H9 (cell line): ENCODE measurements around the gene SLC29A4. TPM values are rescaled to one million over a fixed set of nuclear protein-coding genes. Genes with fewer than 3 reads are reported as not detected.
"Not testable (repeated sequence)": the region's sequence is repeated elsewhere in the genome, so short reads cannot be mapped to it uniquely, and the experiment has no call there.

Experiments
- DNase-seq: peaks from one replicate; pipeline ENCODE4 v3.0.0-alpha.2; 2017
- H2AFZ ChIP-seq: one replicate; pipeline ENCODE4 v1.6.1; 2013; ENCODE audit warnings: mild to moderate bottlenecking, low read length, control low read depth, moderate library complexity
- H2AK5ac ChIP-seq: 2 replicates; pipeline ENCODE4 v1.6.1; 2013; ENCODE audit warnings: low read length, control low read depth, mixed read lengths; ENCODE audit not compliant: insufficient read length
- H2BK120ac ChIP-seq: one replicate; pipeline ENCODE4 v1.6.1; 2013; ENCODE audit warnings: low read depth, mild to moderate bottlenecking, low read length, control low read depth, inconsistent platforms; ENCODE audit not compliant: poor library complexity, severe bottlenecking
- H2BK12ac ChIP-seq: 2 replicates; pipeline ENCODE4 v1.6.1; 2013; ENCODE audit warnings: low read length, control low read depth, mixed read lengths, low read depth; ENCODE audit not compliant: insufficient read length
- H2BK15ac ChIP-seq: 2 replicates; pipeline ENCODE4 v1.6.1; 2013; ENCODE audit warnings: low read depth, low read length, control low read depth
- H2BK20ac ChIP-seq: one replicate; pipeline ENCODE4 v1.6.1; 2013; ENCODE audit warnings: low read depth, mild to moderate bottlenecking, low read length, control low read depth, inconsistent platforms; ENCODE audit not compliant: poor library complexity, severe bottlenecking
- H2BK5ac ChIP-seq: 2 replicates; pipeline ENCODE4 v1.6.1; 2013; ENCODE audit warnings: low read length, control low read depth, mixed read lengths; ENCODE audit not compliant: insufficient read length
- H3K14ac ChIP-seq: 2 replicates; pipeline ENCODE4 v1.6.1; 2013; ENCODE audit warnings: low read length, control low read depth; ENCODE audit not compliant: insufficient read depth
- H3K18ac ChIP-seq: 2 replicates; pipeline ENCODE4 v1.6.1; 2013; ENCODE audit warnings: low read depth, mild to moderate bottlenecking, mixed read lengths, low read length, control low read depth; ENCODE audit not compliant: insufficient read length
- H3K23ac ChIP-seq: 2 replicates; pipeline ENCODE4 v1.6.1; 2013; ENCODE audit warnings: low read length, control low read depth, mixed read lengths, low read depth; ENCODE audit not compliant: insufficient read length
- H3K23me2 ChIP-seq: 2 replicates; pipeline ENCODE4 v1.6.1; 2013; ENCODE audit warnings: low read depth, mild to moderate bottlenecking, mixed read lengths, low read length, control low read depth; ENCODE audit not compliant: insufficient read length, poor library complexity, severe bottlenecking
- H3K27ac ChIP-seq: 2 replicates; pipeline ENCODE4 v1.5.1; 2013; ENCODE audit warnings: low read length, control low read depth, mixed read lengths, low read depth; ENCODE audit not compliant: insufficient read length
- H3K27me3 ChIP-seq: 2 replicates; pipeline ENCODE4 v1.6.1; 2013; ENCODE audit warnings: low read length, control low read depth, inconsistent platforms; ENCODE audit not compliant: insufficient read depth
- H3K4ac ChIP-seq: 2 replicates; pipeline ENCODE4 v1.6.1; 2013; ENCODE audit warnings: low read depth, mild to moderate bottlenecking, control low read depth, inconsistent platforms, low read length, moderate library complexity
- H3K4me1 ChIP-seq: 2 replicates; pipeline ENCODE4 v1.6.1; 2013; ENCODE audit warnings: low read length, control low read depth, inconsistent platforms; ENCODE audit not compliant: insufficient read depth
- H3K4me2 ChIP-seq: 2 replicates; pipeline ENCODE4 v1.6.1; 2013; ENCODE audit warnings: low read length, control low read depth, mixed read lengths; ENCODE audit not compliant: insufficient read length, insufficient read depth
- H3K56ac ChIP-seq: 2 replicates; pipeline ENCODE4 v1.6.1; 2013; ENCODE audit warnings: low read depth, mild to moderate bottlenecking, mixed read lengths, low read length, control low read depth; ENCODE audit not compliant: insufficient read length
- H3K79me1 ChIP-seq: 2 replicates; pipeline ENCODE4 v1.6.1; 2013; ENCODE audit warnings: low read depth, mild to moderate bottlenecking, moderate library complexity, low read length, control low read depth, inconsistent platforms; ENCODE audit not compliant: insufficient read depth, poor library complexity, severe bottlenecking
- H3K79me2 ChIP-seq: 2 replicates; pipeline ENCODE4 v1.6.1; 2013; ENCODE audit warnings: low read length, control low read depth, inconsistent platforms; ENCODE audit not compliant: insufficient read depth
- H3K9ac ChIP-seq: 2 replicates; pipeline ENCODE4 v1.6.1; 2013; ENCODE audit warnings: low read length, control low read depth, mixed read lengths; ENCODE audit not compliant: insufficient read length; ENCODE audit errors: extremely low read depth
- H3K9me3 ChIP-seq: one replicate; pipeline ENCODE4 v1.6.1; 2013; ENCODE audit warnings: low read depth, low read length, inconsistent platforms; ENCODE audit not compliant: control insufficient read depth
- H3T11ph ChIP-seq: one replicate; pipeline ENCODE4 v1.6.1; 2013; ENCODE audit warnings: mild to moderate bottlenecking, low read length, control low read depth, inconsistent platforms
- H4K20me1 ChIP-seq: one replicate; pipeline ENCODE4 v1.6.1; 2013; ENCODE audit not compliant: control insufficient read depth, insufficient read length, insufficient read depth
- H4K5ac ChIP-seq: 2 replicates; pipeline ENCODE4 v1.6.1; 2013; ENCODE audit warnings: low read depth, mild to moderate bottlenecking, mixed read lengths, low read length, control low read depth; ENCODE audit not compliant: insufficient read length
- H4K8ac ChIP-seq: replicated peaks from 2 replicates; pipeline ENCODE4 v1.6.1; 2013; ENCODE audit warnings: low read length, control low read depth, mixed read lengths, low read depth; ENCODE audit not compliant: insufficient read length
- H4K91ac ChIP-seq: 2 replicates; pipeline ENCODE4 v1.6.1; 2013; ENCODE audit warnings: low read depth, mild to moderate bottlenecking, moderate library complexity, mixed read lengths, low read length, control low read depth; ENCODE audit not compliant: insufficient read length
- H3K27ac Mint-ChIP-seq, 3 experiments: 2 replicates in 2 of 3; 3 replicates in 1 of 3; pipeline ENCODE4 v1.8.0; 2020 to 2021; ENCODE audit warnings: mixed read lengths in 3 of 3, mild to moderate bottlenecking in 1 of 3, moderate library complexity in 1 of 3
- H3K27me3 Mint-ChIP-seq: 2 replicates; pipeline ENCODE4 v1.8.0; 2021; ENCODE audit warnings: low read depth, mild to moderate bottlenecking, moderate library complexity, mixed read lengths
- H3K36me3 Mint-ChIP-seq, 3 experiments: 2 replicates in 2 of 3; 3 replicates in 1 of 3; pipeline ENCODE4 v1.8.0; 2020 to 2021; ENCODE audit warnings: low read depth in 3 of 3, mixed read lengths in 3 of 3; ENCODE audit not compliant: insufficient read depth in 1 of 3
- H3K4me1 Mint-ChIP-seq, 2 experiments: 2 replicates each; pipeline ENCODE4 v1.8.0; 2020; ENCODE audit warnings: mixed read lengths in 2 of 2
- H3K4me3 Mint-ChIP-seq, 2 experiments: 2 replicates in 1 of 2; 3 replicates in 1 of 2; pipeline ENCODE4 v1.8.0; 2020 to 2021; ENCODE audit warnings: mild to moderate bottlenecking in 2 of 2, mixed read lengths in 2 of 2, moderate library complexity in 1 of 2
- H3K9me3 Mint-ChIP-seq, 2 experiments: 2 replicates in 1 of 2; 3 replicates in 1 of 2; pipeline ENCODE4 v1.8.0; 2020; ENCODE audit warnings: mild to moderate bottlenecking in 2 of 2, mixed read lengths in 2 of 2, moderate library complexity in 1 of 2
- WGBS: extraction: QIAGEN DNeasy Blood & Tissue Kit; methylation state at CpG from one replicate; pipeline ENCODE4 v1.1.7; 2013; ENCODE audit warnings: missing lambda C conversion rate, low lambda C conversion rate, mixed read lengths; ENCODE audit not compliant: insufficient read length; ENCODE audit errors: extremely low coverage; 5-methylcytosine and 5-hydroxymethylcytosine counted together
- total RNA-seq: library from RNA; stranded (reverse); gene quantifications from 2 replicates; pipeline ENCODE4 v1.2.1, GENCODE V29; 2021

SLC29A4 gene
- total RNA-seq, 1 experiment from 2014 or later = 12.4 TPM

- not testable (repeated sequence) for H3K27ac Mint-ChIP-seq, H3T11ph ChIP-seq, H4K5ac ChIP-seq, H3K14ac ChIP-seq, H3K27ac ChIP-seq, H3K9me3 ChIP-seq, H2AFZ ChIP-seq, H4K91ac ChIP-seq, H3K56ac ChIP-seq, H3K36me3 Mint-ChIP-seq, H2BK20ac ChIP-seq, H3K79me2 ChIP-seq, H2BK15ac ChIP-seq, H4K20me1 ChIP-seq, H3K23ac ChIP-seq, H2BK120ac ChIP-seq, H3K79me1 ChIP-seq, H2BK12ac ChIP-seq, H3K27me3 Mint-ChIP-seq, DNase-seq, H2BK5ac ChIP-seq, H3K18ac ChIP-seq, H3K4ac ChIP-seq, H3K9ac ChIP-seq, H3K23me2 ChIP-seq, H4K8ac ChIP-seq, H2AK5ac ChIP-seq, H3K4me1 ChIP-seq, H3K4me3 Mint-ChIP-seq, H3K4me2 ChIP-seq, H3K27me3 ChIP-seq, H3K9me3 Mint-ChIP-seq
- no CpG with 5 or more reads among the region's 14 CpGs for WGBS
- peaks cover 10 to 16% of the 10 kb centered on the region in 2 experiments for H3K4me1 Mint-ChIP-seq
Measured at GRCh38 chr7:5253529-5253928, 29.2 kb upstream of the SLC29A4 start.

GRCh38 chr7:5254371-5254770 lies 28.4 kb upstream of the SLC29A4 start:
- not testable (repeated sequence) for H3K36me3 Mint-ChIP-seq, H3K4me1 ChIP-seq, H2BK15ac ChIP-seq, H2BK5ac ChIP-seq, H3K27me3 ChIP-seq, H4K8ac ChIP-seq, H3K56ac ChIP-seq, H4K20me1 ChIP-seq, DNase-seq, H2BK12ac ChIP-seq, H4K91ac ChIP-seq, H3K9ac ChIP-seq, H3K4ac ChIP-seq, H3K23ac ChIP-seq, H3K14ac ChIP-seq, H3K23me2 ChIP-seq, H3K27ac ChIP-seq, H3T11ph ChIP-seq, H3K4me2 ChIP-seq, H2BK120ac ChIP-seq, H3K18ac ChIP-seq, H4K5ac ChIP-seq, H3K9me3 ChIP-seq, H2BK20ac ChIP-seq, H3K9me3 Mint-ChIP-seq, H3K79me1 ChIP-seq, H3K4me3 Mint-ChIP-seq, H2AK5ac ChIP-seq, H2AFZ ChIP-seq, H3K27me3 Mint-ChIP-seq, H3K79me2 ChIP-seq
- H3K27ac Mint-ChIP-seq = peak overlapping the region in 1 of 3 experiments; percentile 31; a peak in 1 of 7 replicates
- no CpG with 5 or more reads among the region's 9 CpGs for WGBS
- H3K4me1 Mint-ChIP-seq = peaks cover 10 to 13% of the 10 kb centered on the region in 2 experiments
